Vagina (tissue), 2 donors: ENCODE measurements around the gene ZC2HC1C. TPM values are rescaled to one million over a fixed set of nuclear protein-coding genes. Genes with fewer than 3 reads are reported as not detected.

Experiments used
- DNase-seq, 2 donors: peaks; one replicate each; pipeline ENCODE4 v3.0.0-alpha.2; 2017; ENCODE audit errors: extremely low spot score in 2 of 2
- H3K27ac ChIP-seq: fragments of 200-600 bp; sonication (generic); one replicate; pipeline ENCODE4 v1.5.1; 2019
- H3K27me3 ChIP-seq: fragments of 200-600 bp; sonication (generic); one replicate; pipeline ENCODE4 v1.5.1; 2019
- H3K36me3 ChIP-seq, 2 donors: fragments of 200-600 bp; sonication (generic); one replicate each; pipeline ENCODE4 v1.5.1; 2017 to 2019
- H3K4me1 ChIP-seq: fragments of 200-600 bp; sonication (generic); one replicate; pipeline ENCODE4 v1.5.1; 2019
- H3K4me3 ChIP-seq, 2 donors: fragments of 200-600 bp; sonication (generic); 1 replicate in 1 of 2; 2 replicates in 1 of 2; pipeline ENCODE4 v1.5.1; 2016 to 2019
- H3K9me3 ChIP-seq: fragments of 200-600 bp; sonication (generic); one replicate; pipeline ENCODE4 v1.5.1; 2019
- POLR2A ChIP-seq, 2 donors: fragments of 450-650 bp; IDR thresholded peaks; one replicate each; pipeline ENCODE4 v1.6.1; 2017; ENCODE audit warnings: antibody characterized with exemption in 2 of 2, mild to moderate bottlenecking in 2 of 2, moderate library complexity in 2 of 2
- POLR2AphosphoS5 ChIP-seq, 2 donors: sonication (generic); formaldehyde crosslinking; IDR thresholded peaks; one replicate each; pipeline ENCODE4 v1.9.0; 2017; ENCODE audit warnings: antibody characterized with exemption in 2 of 2, mild to moderate bottlenecking in 2 of 2, low read depth in 1 of 2; ENCODE audit not compliant: insufficient read depth in 1 of 2
- intact Hi-C: fragments of 100-400 bp; cut with DNase I; formaldehyde crosslinking; loops from one replicate; pipeline ENCODE4 v1.15.1; 2023
- total RNA-seq: library from RNA; depleted of rRNA; stranded (reverse); fragments of >200 nt; gene quantifications from one replicate; pipeline ENCODE4 v1.2.3, GENCODE V29; 2016
- TF ChIP-seq, protein P1 (sequence below), 3 experiments: fragments of 450-650 bp in 2 of 3; fragments of 200-600 bp in 1 of 3; sonication (generic) in 1 of 3; IDR thresholded peaks; one replicate each; pipeline ENCODE4 v1.5.1; 2017 to 2019; ENCODE audit warnings: antibody characterized with exemption in 3 of 3, mild to moderate bottlenecking in 2 of 3, moderate library complexity in 2 of 3

ZC2HC1C gene
- total RNA-seq, 1 donor from 2014 or later: not detected

DNA sequence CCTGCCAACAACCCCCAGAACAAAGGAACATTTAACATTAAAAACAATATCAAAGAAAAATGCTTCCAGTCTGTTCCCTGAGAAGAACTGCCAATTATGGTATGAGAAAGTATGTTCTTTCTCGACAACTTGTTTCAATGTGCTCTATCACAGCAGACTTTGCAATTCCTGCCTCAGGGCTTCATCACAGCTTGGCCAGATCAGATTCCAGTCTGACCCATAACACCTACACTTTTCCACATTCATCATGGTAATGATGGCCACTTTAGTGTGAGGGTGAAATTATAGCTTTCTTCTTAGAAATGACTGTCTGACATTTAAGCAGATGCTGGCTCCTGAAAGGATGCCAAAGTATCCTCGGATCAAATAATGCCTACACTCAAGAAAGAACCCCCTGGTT lies 40.4 kb downstream of the ZC2HC1C start:
- DNase-seq: no peak
- no peak for TF ChIP-seq POLR2AphosphoS5 (IDR thresholded peaks at IDR 0.05; ENCODE audit: insufficient read depth in 1 of 2, low read depth in 1 of 2)
- TF ChIP-seq, protein P1, sequence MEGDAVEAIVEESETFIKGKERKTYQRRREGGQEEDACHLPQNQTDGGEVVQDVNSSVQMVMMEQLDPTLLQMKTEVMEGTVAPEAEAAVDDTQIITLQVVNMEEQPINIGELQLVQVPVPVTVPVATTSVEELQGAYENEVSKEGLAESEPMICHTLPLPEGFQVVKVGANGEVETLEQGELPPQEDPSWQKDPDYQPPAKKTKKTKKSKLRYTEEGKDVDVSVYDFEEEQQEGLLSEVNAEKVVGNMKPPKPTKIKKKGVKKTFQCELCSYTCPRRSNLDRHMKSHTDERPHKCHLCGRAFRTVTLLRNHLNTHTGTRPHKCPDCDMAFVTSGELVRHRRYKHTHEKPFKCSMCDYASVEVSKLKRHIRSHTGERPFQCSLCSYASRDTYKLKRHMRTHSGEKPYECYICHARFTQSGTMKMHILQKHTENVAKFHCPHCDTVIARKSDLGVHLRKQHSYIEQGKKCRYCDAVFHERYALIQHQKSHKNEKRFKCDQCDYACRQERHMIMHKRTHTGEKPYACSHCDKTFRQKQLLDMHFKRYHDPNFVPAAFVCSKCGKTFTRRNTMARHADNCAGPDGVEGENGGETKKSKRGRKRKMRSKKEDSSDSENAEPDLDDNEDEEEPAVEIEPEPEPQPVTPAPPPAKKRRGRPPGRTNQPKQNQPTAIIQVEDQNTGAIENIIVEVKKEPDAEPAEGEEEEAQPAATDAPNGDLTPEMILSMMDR (IDR thresholded peaks at IDR 0.05): no peak
- TF ChIP-seq POLR2A (IDR thresholded peaks at IDR 0.05): no peak
- Histone ChIP-seq H3K27me3 (no peaks in the 10 kb centered on the region), H3K9me3 (no peaks in the 10 kb centered on the region), H3K27ac (no peak overlapping the region), H3K4me3 (no peak overlapping the region), H3K36me3 (peaks cover 8 to 94% of the 10 kb centered on the region in 2 donors), H3K4me1 (no peaks in the 10 kb centered on the region)
- intact Hi-C loops: no loop called here

DNA sequence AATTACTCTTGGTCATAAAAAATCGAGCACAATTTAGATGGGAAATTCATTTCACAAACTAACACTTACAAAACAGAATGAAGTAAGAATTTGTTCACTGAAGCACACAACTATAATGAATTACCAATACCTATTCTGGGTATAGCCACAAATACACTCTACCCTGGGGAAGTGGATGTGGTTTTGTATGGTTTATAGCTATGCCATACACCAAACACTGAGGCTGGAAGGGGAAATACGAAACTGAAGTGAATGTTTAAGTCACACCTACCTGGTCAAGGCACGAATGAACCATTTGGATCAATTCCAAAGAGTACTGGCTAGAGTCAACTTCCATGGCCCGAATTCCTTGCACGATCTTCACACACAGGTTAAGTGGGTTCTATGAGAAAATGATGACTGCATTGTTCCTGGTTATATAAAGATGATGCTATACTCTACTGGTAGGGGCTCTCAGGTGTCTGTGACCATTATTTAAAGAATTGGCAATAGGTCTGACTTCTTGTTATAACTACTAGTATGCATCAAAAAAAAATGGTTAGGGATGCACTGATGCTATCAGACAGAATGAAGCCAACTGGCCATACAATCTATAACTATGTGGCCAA lies 44.6 kb downstream of the ZC2HC1C start:
- no peak for TF ChIP-seq POLR2A (IDR thresholded peaks at IDR 0.05)
- TF ChIP-seq POLR2AphosphoS5 (IDR thresholded peaks at IDR 0.05; ENCODE audit: insufficient read depth in 1 of 2, low read depth in 1 of 2): no peak
- TF ChIP-seq, protein P1 (IDR thresholded peaks at IDR 0.05): no peak
- Histone ChIP-seq H3K4me3 (no peak overlapping the region), H3K27ac (no peak overlapping the region), H3K9me3 (no peaks in the 10 kb centered on the region), H3K36me3 (peaks cover 8 to 83% of the 10 kb centered on the region in 2 donors), H3K27me3 (no peaks in the 10 kb centered on the region), H3K4me1 (no peaks in the 10 kb centered on the region)
- intact Hi-C loops: no loop called here
- DNase-seq: no peak

GRCh38 chr14:75119056-75119455 lies 49.6 kb downstream of the ZC2HC1C start:
- no peak overlapping the region for H3K27ac ChIP-seq
- H3K36me3 ChIP-seq: peaks cover 0 to 48% of the 10 kb centered on the region in 2 donors
- H3K4me1 ChIP-seq: peaks cover 13% of the 10 kb centered on the region
- H3K4me3 ChIP-seq: no peak overlapping the region
- intact Hi-C loops: no loop called here
- DNase-seq: no peak
- no peaks in the 10 kb centered on the region for H3K9me3 ChIP-seq
- no peaks in the 10 kb centered on the region for H3K27me3 ChIP-seq
- TF ChIP-seq POLR2AphosphoS5 (IDR thresholded peaks at IDR 0.05; ENCODE audit: insufficient read depth in 1 of 2, low read depth in 1 of 2) (no peak), POLR2A (IDR thresholded peaks at IDR 0.05) (no peak)
- TF ChIP-seq, protein P1 (IDR thresholded peaks at IDR 0.05): no peak

DNA sequence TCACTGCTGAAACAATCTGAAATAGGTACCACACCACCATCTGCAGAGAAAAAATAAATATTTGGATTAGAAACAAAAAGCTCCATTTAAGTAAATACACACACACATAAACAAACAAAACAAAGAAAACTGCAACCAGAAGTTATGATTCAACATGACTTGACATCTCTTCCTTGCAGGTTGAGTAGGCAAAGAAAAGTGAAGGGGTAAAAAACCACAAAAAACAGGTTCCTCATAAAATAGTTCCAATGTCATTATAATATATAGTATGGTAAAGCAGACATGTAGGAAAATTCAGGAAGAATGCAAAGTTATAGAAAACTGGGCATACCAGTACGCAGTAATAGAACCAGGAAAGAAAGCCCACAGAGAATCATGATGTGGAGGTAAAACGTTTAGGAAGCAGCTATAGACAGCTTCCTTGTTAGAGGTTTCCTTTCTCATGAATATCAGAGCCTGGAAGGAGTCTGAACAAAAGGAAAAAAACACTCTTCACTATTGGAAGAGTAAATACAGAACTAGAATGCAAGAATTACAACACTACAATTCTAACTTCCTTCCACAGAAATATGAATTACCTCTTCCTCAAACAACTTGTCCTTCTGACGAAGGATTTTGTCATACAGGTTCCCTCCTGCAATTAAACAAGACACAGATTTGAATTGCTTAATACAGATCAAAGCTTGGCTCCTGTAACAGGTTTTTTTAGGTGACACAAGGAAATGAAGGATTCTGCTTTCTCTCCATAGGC lies 51.3 kb downstream of the ZC2HC1C start:
- TF ChIP-seq POLR2AphosphoS5 (IDR thresholded peaks at IDR 0.05; ENCODE audit: insufficient read depth in 1 of 2, low read depth in 1 of 2) (no peak), POLR2A (IDR thresholded peaks at IDR 0.05) (no peak)
- TF ChIP-seq, protein P1 (IDR thresholded peaks at IDR 0.05): no peak
- intact Hi-C loops: no loop called here
- H3K4me1 ChIP-seq: peaks cover 30% of the 10 kb centered on the region
- peaks cover 0 to 34% of the 10 kb centered on the region in 2 donors for H3K36me3 ChIP-seq
- H3K9me3 ChIP-seq: no peaks in the 10 kb centered on the region
- no peak overlapping the region for H3K27ac ChIP-seq
- no peak overlapping the region for H3K4me3 ChIP-seq
- DNase-seq: no peak
- no peaks in the 10 kb centered on the region for H3K27me3 ChIP-seq

- DNase-seq: no peak
- peaks cover 0 to 25% of the 10 kb centered on the region in 2 donors for H3K36me3 ChIP-seq
- no peaks in the 10 kb centered on the region for H3K27me3 ChIP-seq
- H3K4me3 ChIP-seq: no peak overlapping the region
- H3K9me3 ChIP-seq: no peaks in the 10 kb centered on the region
- H3K27ac ChIP-seq: no peak overlapping the region
- intact Hi-C loops: no loop called here
- peaks cover 37% of the 10 kb centered on the region for H3K4me1 ChIP-seq
- TF ChIP-seq POLR2AphosphoS5 (IDR thresholded peaks at IDR 0.05; ENCODE audit: insufficient read depth in 1 of 2, low read depth in 1 of 2): no peak
Measured at GRCh38 chr14:75121552-75121951, 52.1 kb downstream of the ZC2HC1C start.
